GM13977 (cell line): ENCODE results near the gene COL15A1.

Source experiments
- DNase-seq: peaks from one replicate; pipeline ENCODE4 v3.0.0; 2012; ENCODE audit warnings: low spot score
- in situ Hi-C: fragments of 300-500 bp; cut with MboI; formaldehyde crosslinking; loops from one replicate; pipeline ENCODE4 v1.12.0; 2022; ENCODE audit warnings: low sequenced_read_pairs, low pct_unique_long_range_greater_than_20kb, mixed read lengths, inconsistent platforms; ENCODE audit not compliant: unreplicated experiment
- TF ChIP-seq, protein P1 (sequence below): IDR thresholded peaks from 2 replicates; pipeline ENCODE4 v1.5.1; 2012; ENCODE audit warnings: mild to moderate bottlenecking, control low read depth; ENCODE audit not compliant: insufficient read depth; ENCODE audit errors: extremely low read depth, missing control alignments

The COL15A1 gene

DNA sequence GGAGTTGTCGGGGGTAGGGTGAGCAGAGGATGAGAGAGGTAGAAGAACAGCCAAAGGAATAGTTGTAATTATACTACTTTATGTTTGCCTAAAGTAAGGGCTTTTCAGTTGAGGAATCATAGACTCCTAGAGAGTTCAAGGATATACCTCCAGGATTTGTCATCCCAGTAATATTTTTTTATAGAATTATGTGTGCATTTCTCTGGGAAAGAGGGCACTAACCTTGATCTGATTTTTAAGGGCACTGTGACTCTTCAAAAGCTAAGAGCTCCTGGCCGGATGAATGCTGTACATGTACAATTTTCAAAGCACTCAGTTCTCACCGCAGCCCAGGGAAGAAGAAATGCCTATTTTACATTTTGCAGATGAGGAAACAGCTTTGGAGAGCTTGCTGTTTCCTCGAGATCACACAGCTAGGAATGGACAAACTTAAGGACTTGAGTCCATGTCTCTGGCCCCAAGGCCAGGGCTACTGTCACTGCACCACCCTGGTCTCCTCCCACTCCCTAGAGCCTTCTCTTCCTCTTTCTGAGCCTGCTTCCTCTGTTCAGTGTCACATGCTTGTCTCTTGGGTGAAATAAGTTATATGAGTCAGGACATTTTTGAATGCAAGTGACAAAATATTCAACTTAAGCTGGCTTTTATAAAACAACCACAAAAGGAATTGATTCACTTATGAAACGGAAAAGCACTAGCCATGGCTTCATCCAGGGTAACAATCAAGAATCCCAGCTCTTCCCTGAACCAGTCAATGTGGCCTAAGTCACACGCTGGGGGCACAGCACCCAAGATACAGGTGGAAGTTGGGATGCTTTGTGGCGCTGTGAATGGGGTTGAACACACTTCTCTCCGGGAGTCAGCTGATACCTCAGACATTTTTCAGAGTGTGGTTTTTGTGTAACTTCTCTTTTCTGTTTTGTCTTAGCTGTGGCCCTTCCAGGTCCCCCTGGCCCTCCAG is 115.5 kb downstream of the COL15A1 start:
- peak; percentile 48 for DNase-seq
- in situ Hi-C loops: no loop called here
- TF ChIP-seq, protein P1, sequence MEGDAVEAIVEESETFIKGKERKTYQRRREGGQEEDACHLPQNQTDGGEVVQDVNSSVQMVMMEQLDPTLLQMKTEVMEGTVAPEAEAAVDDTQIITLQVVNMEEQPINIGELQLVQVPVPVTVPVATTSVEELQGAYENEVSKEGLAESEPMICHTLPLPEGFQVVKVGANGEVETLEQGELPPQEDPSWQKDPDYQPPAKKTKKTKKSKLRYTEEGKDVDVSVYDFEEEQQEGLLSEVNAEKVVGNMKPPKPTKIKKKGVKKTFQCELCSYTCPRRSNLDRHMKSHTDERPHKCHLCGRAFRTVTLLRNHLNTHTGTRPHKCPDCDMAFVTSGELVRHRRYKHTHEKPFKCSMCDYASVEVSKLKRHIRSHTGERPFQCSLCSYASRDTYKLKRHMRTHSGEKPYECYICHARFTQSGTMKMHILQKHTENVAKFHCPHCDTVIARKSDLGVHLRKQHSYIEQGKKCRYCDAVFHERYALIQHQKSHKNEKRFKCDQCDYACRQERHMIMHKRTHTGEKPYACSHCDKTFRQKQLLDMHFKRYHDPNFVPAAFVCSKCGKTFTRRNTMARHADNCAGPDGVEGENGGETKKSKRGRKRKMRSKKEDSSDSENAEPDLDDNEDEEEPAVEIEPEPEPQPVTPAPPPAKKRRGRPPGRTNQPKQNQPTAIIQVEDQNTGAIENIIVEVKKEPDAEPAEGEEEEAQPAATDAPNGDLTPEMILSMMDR: no peak

DNA sequence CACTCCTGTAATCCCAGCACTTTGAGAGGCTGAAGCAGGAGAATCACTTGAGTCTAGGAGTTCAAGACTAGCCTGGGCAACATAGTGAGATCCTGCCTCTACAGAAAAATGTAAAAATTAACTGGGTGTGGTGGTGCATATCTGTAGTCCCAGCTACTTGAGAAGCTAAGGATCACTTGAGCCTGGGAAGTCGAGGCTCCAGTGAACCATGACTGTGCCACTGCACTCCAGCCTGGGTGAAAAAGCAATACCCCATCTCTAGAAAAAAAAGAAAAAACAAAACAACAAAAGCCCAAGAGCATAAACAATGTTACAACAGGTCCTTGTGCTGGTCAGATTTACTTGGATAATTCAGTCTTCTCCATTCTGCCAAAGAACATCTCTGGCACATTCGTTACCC is 116.9 kb downstream of the COL15A1 start:
- DNase-seq: no peak
- in situ Hi-C loops: no loop called here
- TF ChIP-seq, protein P1: no peak

DNA sequence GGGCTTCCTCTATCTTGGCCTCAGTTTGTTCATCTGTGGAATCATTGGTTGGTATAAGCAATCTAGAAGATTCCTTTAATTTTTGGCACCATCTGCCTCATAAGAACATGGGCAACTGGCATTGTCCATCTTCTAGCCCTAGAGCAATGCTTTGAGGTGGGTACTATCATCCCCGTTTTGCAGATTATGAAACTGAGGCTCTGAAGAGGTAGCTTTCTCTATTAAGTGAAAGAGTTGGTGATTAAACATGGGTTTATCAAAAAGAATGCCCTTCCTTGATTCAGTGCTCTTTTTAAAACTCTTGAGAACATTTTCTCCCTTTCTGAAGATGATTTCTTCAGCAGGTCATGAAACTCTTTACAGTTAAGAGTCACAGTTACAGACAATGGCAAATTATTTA is 118.8 kb downstream of the COL15A1 start:
- no peak for DNase-seq
- in situ Hi-C loops: no loop called here
- TF ChIP-seq, protein P1: no peak

DNA sequence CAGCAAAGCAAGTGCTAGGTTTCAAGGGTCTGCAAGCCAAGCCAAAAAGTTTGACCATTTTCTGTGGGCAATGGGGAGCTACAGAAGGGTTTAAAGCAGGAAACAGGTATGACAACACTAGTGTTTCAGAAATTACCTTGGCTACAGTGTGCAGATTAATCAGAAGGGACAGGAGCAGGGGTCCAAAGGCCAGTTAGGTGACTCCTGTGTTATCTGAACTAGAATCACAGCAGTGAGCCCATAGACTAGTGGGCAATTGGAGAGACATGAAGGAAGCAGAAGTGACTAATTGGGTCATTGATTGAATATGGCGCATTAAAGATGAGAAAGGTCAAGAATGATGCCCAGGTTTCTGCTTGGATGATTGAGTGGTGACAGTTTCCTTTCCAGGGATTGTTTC is 119.8 kb downstream of the COL15A1 start:
- TF ChIP-seq, protein P1: no peak
- in situ Hi-C loops: no loop called here
- no peak for DNase-seq

DNA sequence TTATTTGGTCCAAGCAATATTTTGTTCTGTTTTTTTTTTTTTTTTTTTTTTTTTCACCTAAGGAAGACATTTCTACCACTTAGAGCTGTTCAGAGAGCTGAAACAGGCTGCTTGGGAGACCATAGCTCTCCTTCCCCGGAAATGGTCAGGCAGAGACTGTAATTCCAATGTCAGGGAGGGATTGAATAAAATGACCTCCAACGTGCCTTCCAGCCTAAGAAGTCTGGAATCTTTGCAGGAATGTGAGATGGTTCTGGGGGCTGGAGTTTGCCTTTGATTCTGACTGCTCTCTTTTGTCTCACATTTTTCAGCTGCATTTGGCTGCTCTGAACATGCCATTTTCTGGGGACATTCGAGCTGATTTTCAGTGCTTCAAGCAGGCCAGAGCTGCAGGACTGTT is 122.9 kb downstream of the COL15A1 start:
- TF ChIP-seq, protein P1: no peak
- in situ Hi-C loops: no loop called here
- DNase-seq: no peak

DNA sequence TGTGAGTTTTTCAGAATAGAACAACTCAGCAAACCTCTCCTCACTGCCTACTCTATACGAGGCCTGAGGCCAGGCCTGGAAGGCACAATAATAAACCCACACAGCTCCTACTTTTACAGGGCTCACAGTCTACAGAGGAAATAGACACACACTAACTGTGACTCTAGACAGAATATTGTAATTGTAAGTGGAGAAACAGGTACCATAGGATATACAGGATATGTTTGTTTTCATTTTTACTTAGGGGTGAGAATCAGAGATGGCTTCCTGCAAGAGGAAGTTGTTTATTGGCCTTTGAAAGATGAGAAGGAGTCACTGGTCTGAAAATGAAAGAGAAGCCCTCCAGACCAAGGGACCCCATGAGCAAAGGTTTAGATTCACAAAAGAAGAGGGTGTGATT is 125.4 kb downstream of the COL15A1 start:
- in situ Hi-C loops: no loop called here
- no peak for DNase-seq
- TF ChIP-seq, protein P1: no peak
